Endodermal cell (in vitro differentiated cells): ENCODE data around the gene VDR. TPM values are rescaled to one million over a fixed set of nuclear protein-coding genes. Genes with fewer than 3 reads are reported as not detected.

Experiments
- DNase-seq: peaks from one replicate; pipeline ENCODE4 v3.0.0-alpha.2; 2017
- H3K27ac ChIP-seq: 2 replicates; pipeline ENCODE4 v1.5.1; 2013; ENCODE audit warnings: mild to moderate bottlenecking, low read depth, low read length, moderate library complexity
- H3K27me3 ChIP-seq: 2 replicates; pipeline ENCODE4 v1.6.1; 2013; ENCODE audit warnings: mild to moderate bottlenecking, low read length, moderate library complexity; ENCODE audit not compliant: insufficient read depth, control insufficient read depth, poor library complexity, severe bottlenecking
- H3K36me3 ChIP-seq: 2 replicates; pipeline ENCODE4 v1.7.0; 2013; ENCODE audit warnings: mild to moderate bottlenecking, low read length, moderate library complexity; ENCODE audit not compliant: control insufficient read depth, insufficient read depth
- H3K4me1 ChIP-seq: one replicate; pipeline ENCODE4 v1.7.0; 2013; ENCODE audit warnings: low read length; ENCODE audit not compliant: control insufficient read depth, insufficient read depth
- H3K4me3 ChIP-seq: 2 replicates; pipeline ENCODE4 v1.5.1; 2013; ENCODE audit warnings: mild to moderate bottlenecking, low read length, moderate library complexity
- H3K9ac ChIP-seq: 2 replicates; pipeline ENCODE4 v1.6.1; 2013; ENCODE audit warnings: mild to moderate bottlenecking, low read length, moderate library complexity; ENCODE audit not compliant: poor library complexity, severe bottlenecking; ENCODE audit errors: extremely low read depth
- H3K9me3 ChIP-seq: 2 replicates; pipeline ENCODE4 v1.6.1; 2013; ENCODE audit warnings: mild to moderate bottlenecking, low read length, moderate library complexity; ENCODE audit not compliant: control insufficient read depth
- H3K27ac Mint-ChIP-seq: 2 replicates; pipeline ENCODE4 v1.8.0; 2020; ENCODE audit warnings: mixed read lengths
- H3K27me3 Mint-ChIP-seq: 2 replicates; pipeline ENCODE4 v1.8.0; 2021; ENCODE audit warnings: mild to moderate bottlenecking, mixed read lengths; ENCODE audit not compliant: insufficient read depth
- H3K36me3 Mint-ChIP-seq: 2 replicates; pipeline ENCODE4 v1.8.0; 2020; ENCODE audit warnings: low read depth, mixed read lengths
- H3K4me1 Mint-ChIP-seq: 2 replicates; pipeline ENCODE4 v1.8.0; 2020; ENCODE audit warnings: mixed read lengths
- H3K4me3 Mint-ChIP-seq: 2 replicates; pipeline ENCODE4 v1.8.0; 2020; ENCODE audit warnings: mild to moderate bottlenecking, moderate library complexity, mixed read lengths
- H3K9me3 Mint-ChIP-seq: 2 replicates; pipeline ENCODE4 v1.8.0; 2020; ENCODE audit warnings: mild to moderate bottlenecking, mixed read lengths
- WGBS, 2 experiments: methylation state at CpG; one replicate each; pipeline versions ENCODE4 v1.1.5 to v1.1.7; 2013; ENCODE audit warnings: missing lambda C conversion rate in 2 of 2, mixed read lengths in 1 of 2; ENCODE audit not compliant: insufficient coverage in 1 of 2, insufficient read length in 1 of 2; 5-methylcytosine and 5-hydroxymethylcytosine counted together
- total RNA-seq, 2 donors: library from RNA; stranded (reverse); fragmentation: NEBNext Ultra II Directional in 1 of 2; extraction: Animal tissue kit (Norgen Biotek cat#: 25700) in 1 of 2; gene quantifications; 2 replicates in 1 of 2; 3 replicates in 1 of 2; pipeline ENCODE4 v1.2.1, GENCODE V29; 2021
- TF ChIP-seq, protein P1 (sequence below): fragments of 200-600 bp; sonication (generic); conservative IDR thresholded peaks from 2 replicates; pipeline ENCODE4 v1.5.0; 2021; ENCODE audit warnings: antibody characterized with exemption, mild to moderate bottlenecking

The VDR gene
- total RNA-seq, 2 donors from 2014 or later = 0.04 TPM; not detected in 1

GRCh38 chr12:47889040-47889439, 15.8 kb downstream of the VDR start:
- DNase-seq = no peak
- Histone ChIP-seq H3K9ac (no peak overlapping the region), H3K4me3 (no peak overlapping the region), H3K36me3 (no peaks in the 10 kb centered on the region), H3K9me3 (no peaks in the 10 kb centered on the region), H3K27ac (no peak overlapping the region), H3K27me3 (peaks cover 14% of the 10 kb centered on the region), H3K4me1 (no peaks in the 10 kb centered on the region)
- peaks cover 30% of the 10 kb centered on the region for H3K27me3 Mint-ChIP-seq
- H3K4me1 Mint-ChIP-seq = no peaks in the 10 kb centered on the region
- TF ChIP-seq, protein P1, sequence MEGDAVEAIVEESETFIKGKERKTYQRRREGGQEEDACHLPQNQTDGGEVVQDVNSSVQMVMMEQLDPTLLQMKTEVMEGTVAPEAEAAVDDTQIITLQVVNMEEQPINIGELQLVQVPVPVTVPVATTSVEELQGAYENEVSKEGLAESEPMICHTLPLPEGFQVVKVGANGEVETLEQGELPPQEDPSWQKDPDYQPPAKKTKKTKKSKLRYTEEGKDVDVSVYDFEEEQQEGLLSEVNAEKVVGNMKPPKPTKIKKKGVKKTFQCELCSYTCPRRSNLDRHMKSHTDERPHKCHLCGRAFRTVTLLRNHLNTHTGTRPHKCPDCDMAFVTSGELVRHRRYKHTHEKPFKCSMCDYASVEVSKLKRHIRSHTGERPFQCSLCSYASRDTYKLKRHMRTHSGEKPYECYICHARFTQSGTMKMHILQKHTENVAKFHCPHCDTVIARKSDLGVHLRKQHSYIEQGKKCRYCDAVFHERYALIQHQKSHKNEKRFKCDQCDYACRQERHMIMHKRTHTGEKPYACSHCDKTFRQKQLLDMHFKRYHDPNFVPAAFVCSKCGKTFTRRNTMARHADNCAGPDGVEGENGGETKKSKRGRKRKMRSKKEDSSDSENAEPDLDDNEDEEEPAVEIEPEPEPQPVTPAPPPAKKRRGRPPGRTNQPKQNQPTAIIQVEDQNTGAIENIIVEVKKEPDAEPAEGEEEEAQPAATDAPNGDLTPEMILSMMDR = no peak
- H3K36me3 Mint-ChIP-seq = no peaks in the 10 kb centered on the region
- 95% methylated on average over 4 of the region's 4 CpGs; no CpG with 5 or more reads in 1 of the 2 experiments for WGBS, 2 experiments
- H3K4me3 Mint-ChIP-seq = no peak overlapping the region
- H3K27ac Mint-ChIP-seq = no peak overlapping the region
- no peaks in the 10 kb centered on the region for H3K9me3 Mint-ChIP-seq

- Mint-ChIP-seq H3K4me1 (no peaks in the 10 kb centered on the region), H3K4me3 (no peak overlapping the region), H3K9me3 (no peaks in the 10 kb centered on the region), H3K27ac (no peak overlapping the region), H3K36me3 (no peaks in the 10 kb centered on the region), H3K27me3 (peaks cover 23% of the 10 kb centered on the region)
- Histone ChIP-seq H3K4me1 (no peaks in the 10 kb centered on the region), H3K4me3 (no peak overlapping the region), H3K9ac (no peak overlapping the region), H3K27me3 (peaks cover 8% of the 10 kb centered on the region), H3K27ac (no peak overlapping the region), H3K36me3 (no peaks in the 10 kb centered on the region), H3K9me3 (no peaks in the 10 kb centered on the region)
- 93 to 100% methylated on average over 5 to 9 of the region's 9 CpGs for WGBS, 2 experiments
- DNase-seq = no peak
- TF ChIP-seq, protein P1 = no peak
Observed at GRCh38 chr12:47888153-47888819, 16.5 kb downstream of the VDR start.

GRCh38 chr12:47887529-47887928, 17.3 kb downstream of the VDR start:
- DNase-seq = no peak
- TF ChIP-seq, protein P1 = no peak
- 89 to 100% methylated on average over 1 to 3 of the region's 3 CpGs for WGBS, 2 experiments
- H3K9me3 Mint-ChIP-seq = no peaks in the 10 kb centered on the region
- H3K36me3 ChIP-seq = no peaks in the 10 kb centered on the region
- H3K27ac ChIP-seq = no peak overlapping the region
- H3K4me3 Mint-ChIP-seq = no peak overlapping the region
- H3K9ac ChIP-seq = no peak overlapping the region
- no peak overlapping the region for H3K27ac Mint-ChIP-seq
- H3K36me3 Mint-ChIP-seq = no peaks in the 10 kb centered on the region
- H3K27me3 ChIP-seq = peaks cover 8% of the 10 kb centered on the region
- no peaks in the 10 kb centered on the region for H3K4me1 ChIP-seq
- no peaks in the 10 kb centered on the region for H3K4me1 Mint-ChIP-seq
- no peak overlapping the region for H3K4me3 ChIP-seq
- peaks cover 19% of the 10 kb centered on the region for H3K27me3 Mint-ChIP-seq
- no peaks in the 10 kb centered on the region for H3K9me3 ChIP-seq
